ENCODE measurements around the gene MAPK1.

GRCh38 chr22:21791635-21792625, 75.5 kb downstream of the MAPK1 start:
- no peak for TF ChIP-seq CTCF (IDR thresholded peaks at IDR 0.05)
- TF ChIP-seq POLR2AphosphoS5 (IDR thresholded peaks at IDR 0.05; ENCODE audit: low read depth, low read length) = no peak
- TF ChIP-seq, protein P1, sequence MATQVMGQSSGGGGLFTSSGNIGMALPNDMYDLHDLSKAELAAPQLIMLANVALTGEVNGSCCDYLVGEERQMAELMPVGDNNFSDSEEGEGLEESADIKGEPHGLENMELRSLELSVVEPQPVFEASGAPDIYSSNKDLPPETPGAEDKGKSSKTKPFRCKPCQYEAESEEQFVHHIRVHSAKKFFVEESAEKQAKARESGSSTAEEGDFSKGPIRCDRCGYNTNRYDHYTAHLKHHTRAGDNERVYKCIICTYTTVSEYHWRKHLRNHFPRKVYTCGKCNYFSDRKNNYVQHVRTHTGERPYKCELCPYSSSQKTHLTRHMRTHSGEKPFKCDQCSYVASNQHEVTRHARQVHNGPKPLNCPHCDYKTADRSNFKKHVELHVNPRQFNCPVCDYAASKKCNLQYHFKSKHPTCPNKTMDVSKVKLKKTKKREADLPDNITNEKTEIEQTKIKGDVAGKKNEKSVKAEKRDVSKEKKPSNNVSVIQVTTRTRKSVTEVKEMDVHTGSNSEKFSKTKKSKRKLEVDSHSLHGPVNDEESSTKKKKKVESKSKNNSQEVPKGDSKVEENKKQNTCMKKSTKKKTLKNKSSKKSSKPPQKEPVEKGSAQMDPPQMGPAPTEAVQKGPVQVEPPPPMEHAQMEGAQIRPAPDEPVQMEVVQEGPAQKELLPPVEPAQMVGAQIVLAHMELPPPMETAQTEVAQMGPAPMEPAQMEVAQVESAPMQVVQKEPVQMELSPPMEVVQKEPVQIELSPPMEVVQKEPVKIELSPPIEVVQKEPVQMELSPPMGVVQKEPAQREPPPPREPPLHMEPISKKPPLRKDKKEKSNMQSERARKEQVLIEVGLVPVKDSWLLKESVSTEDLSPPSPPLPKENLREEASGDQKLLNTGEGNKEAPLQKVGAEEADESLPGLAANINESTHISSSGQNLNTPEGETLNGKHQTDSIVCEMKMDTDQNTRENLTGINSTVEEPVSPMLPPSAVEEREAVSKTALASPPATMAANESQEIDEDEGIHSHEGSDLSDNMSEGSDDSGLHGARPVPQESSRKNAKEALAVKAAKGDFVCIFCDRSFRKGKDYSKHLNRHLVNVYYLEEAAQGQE (IDR thresholded peaks at IDR 0.05; ENCODE audit: insufficient read depth in 1 of 2, low read depth in 2 of 2, low read length in 1 of 2) = no peak
